Activated T-helper 1 cell treated with Interleukin-2 at 50 U/mL for 16 hours (primary cell): ENCODE results near the gene GATD1.

Source experiments
- DNase-seq: peaks from one replicate; pipeline ENCODE4 v3.0.0-alpha.2; 2020; ENCODE audit warnings: low read depth

Gene GATD1

GRCh38 chr11:777288-778255, at the start of gene GATD1:
Gene GATD1 (minus strand): TSS chr11:777487. CDS start chr11:777462, 25 bp downstream.
- DNase-seq: peak; percentile 92

- no peak for DNase-seq
These were observed 49.5 kb upstream of the GATD1 start for GRCh38 chr11:826836-827145.

GRCh38 chr11:826227-826621, 48.9 kb upstream of the GATD1 start:
- no peak for DNase-seq

- DNase-seq: no peak
These were observed 48.3 kb upstream of the GATD1 start for GRCh38 chr11:825366-826226.

- DNase-seq: no peak
These were observed 47.7 kb upstream of the GATD1 start for GRCh38 chr11:824942-825341.

GRCh38 chr11:824292-824880, 47.1 kb upstream of the GATD1 start:
- DNase-seq: no peak

GRCh38 chr11:823441-824291, 46.4 kb upstream of the GATD1 start:
- DNase-seq: no peak

GRCh38 chr11:821512-822371, 44.5 kb upstream of the GATD1 start:
- DNase-seq: no peak

GRCh38 chr11:820655-821511, 43.6 kb upstream of the GATD1 start:
- no peak for DNase-seq

- DNase-seq: peak; percentile 92
These were observed 42.8 kb upstream of the GATD1 start for GRCh38 chr11:819943-820649.

GRCh38 chr11:819129-819931, 42.0 kb upstream of the GATD1 start:
- DNase-seq: peak; percentile 84

- no peak for DNase-seq
These were observed 41.3 kb upstream of the GATD1 start, which contains the start of gene PNPLA2 for GRCh38 chr11:818396-819128. Gene PNPLA2 (plus strand): TSS chr11:818914. CDS start chr11:819719, 805 bp downstream.

GRCh38 chr11:816433-816779, 39.1 kb upstream of the GATD1 start:
- no peak for DNase-seq

- no peak for DNase-seq
These were observed 38.6 kb upstream of the GATD1 start for GRCh38 chr11:815675-816432.

GRCh38 chr11:813456-814096, 36.3 kb upstream of the GATD1 start:
- DNase-seq: no peak

GRCh38 chr11:813072-813455, 35.8 kb upstream of the GATD1 start:
- DNase-seq: no peak
